H9 (cell line): Measurements from ENCODE around the gene NELFCD. TPM values are rescaled to one million over a fixed set of nuclear protein-coding genes. Genes with fewer than 3 reads are reported as not detected.

Source experiments
- DNase-seq: peaks from one replicate; pipeline ENCODE4 v3.0.0-alpha.2; 2017
- H2AFZ ChIP-seq: one replicate; pipeline ENCODE4 v1.6.1; 2013; ENCODE audit warnings: mild to moderate bottlenecking, low read length, control low read depth, moderate library complexity
- H2AK5ac ChIP-seq: 2 replicates; pipeline ENCODE4 v1.6.1; 2013; ENCODE audit warnings: low read length, control low read depth, mixed read lengths; ENCODE audit not compliant: insufficient read length
- H2BK120ac ChIP-seq: one replicate; pipeline ENCODE4 v1.6.1; 2013; ENCODE audit warnings: low read depth, mild to moderate bottlenecking, low read length, control low read depth, inconsistent platforms; ENCODE audit not compliant: poor library complexity, severe bottlenecking
- H2BK12ac ChIP-seq: 2 replicates; pipeline ENCODE4 v1.6.1; 2013; ENCODE audit warnings: low read length, control low read depth, mixed read lengths, low read depth; ENCODE audit not compliant: insufficient read length
- H2BK15ac ChIP-seq: 2 replicates; pipeline ENCODE4 v1.6.1; 2013; ENCODE audit warnings: low read depth, low read length, control low read depth
- H2BK20ac ChIP-seq: one replicate; pipeline ENCODE4 v1.6.1; 2013; ENCODE audit warnings: low read depth, mild to moderate bottlenecking, low read length, control low read depth, inconsistent platforms; ENCODE audit not compliant: poor library complexity, severe bottlenecking
- H2BK5ac ChIP-seq: 2 replicates; pipeline ENCODE4 v1.6.1; 2013; ENCODE audit warnings: low read length, control low read depth, mixed read lengths; ENCODE audit not compliant: insufficient read length
- H3K14ac ChIP-seq: 2 replicates; pipeline ENCODE4 v1.6.1; 2013; ENCODE audit warnings: low read length, control low read depth; ENCODE audit not compliant: insufficient read depth
- H3K18ac ChIP-seq: 2 replicates; pipeline ENCODE4 v1.6.1; 2013; ENCODE audit warnings: low read depth, mild to moderate bottlenecking, mixed read lengths, low read length, control low read depth; ENCODE audit not compliant: insufficient read length
- H3K23ac ChIP-seq: 2 replicates; pipeline ENCODE4 v1.6.1; 2013; ENCODE audit warnings: low read length, control low read depth, mixed read lengths, low read depth; ENCODE audit not compliant: insufficient read length
- H3K23me2 ChIP-seq: 2 replicates; pipeline ENCODE4 v1.6.1; 2013; ENCODE audit warnings: low read depth, mild to moderate bottlenecking, mixed read lengths, low read length, control low read depth; ENCODE audit not compliant: insufficient read length, poor library complexity, severe bottlenecking
- H3K27ac ChIP-seq: 2 replicates; pipeline ENCODE4 v1.5.1; 2013; ENCODE audit warnings: low read length, control low read depth, mixed read lengths, low read depth; ENCODE audit not compliant: insufficient read length
- H3K27me3 ChIP-seq: 2 replicates; pipeline ENCODE4 v1.6.1; 2013; ENCODE audit warnings: low read length, control low read depth, inconsistent platforms; ENCODE audit not compliant: insufficient read depth
- H3K4ac ChIP-seq: 2 replicates; pipeline ENCODE4 v1.6.1; 2013; ENCODE audit warnings: low read depth, mild to moderate bottlenecking, control low read depth, inconsistent platforms, low read length, moderate library complexity
- H3K4me1 ChIP-seq: 2 replicates; pipeline ENCODE4 v1.6.1; 2013; ENCODE audit warnings: low read length, control low read depth, inconsistent platforms; ENCODE audit not compliant: insufficient read depth
- H3K4me2 ChIP-seq: 2 replicates; pipeline ENCODE4 v1.6.1; 2013; ENCODE audit warnings: low read length, control low read depth, mixed read lengths; ENCODE audit not compliant: insufficient read length, insufficient read depth
- H3K56ac ChIP-seq: 2 replicates; pipeline ENCODE4 v1.6.1; 2013; ENCODE audit warnings: low read depth, mild to moderate bottlenecking, mixed read lengths, low read length, control low read depth; ENCODE audit not compliant: insufficient read length
- H3K79me1 ChIP-seq: 2 replicates; pipeline ENCODE4 v1.6.1; 2013; ENCODE audit warnings: low read depth, mild to moderate bottlenecking, moderate library complexity, low read length, control low read depth, inconsistent platforms; ENCODE audit not compliant: insufficient read depth, poor library complexity, severe bottlenecking
- H3K79me2 ChIP-seq: 2 replicates; pipeline ENCODE4 v1.6.1; 2013; ENCODE audit warnings: low read length, control low read depth, inconsistent platforms; ENCODE audit not compliant: insufficient read depth
- H3K9ac ChIP-seq: 2 replicates; pipeline ENCODE4 v1.6.1; 2013; ENCODE audit warnings: low read length, control low read depth, mixed read lengths; ENCODE audit not compliant: insufficient read length; ENCODE audit errors: extremely low read depth
- H3K9me3 ChIP-seq: one replicate; pipeline ENCODE4 v1.6.1; 2013; ENCODE audit warnings: low read depth, low read length, inconsistent platforms; ENCODE audit not compliant: control insufficient read depth
- H3T11ph ChIP-seq: one replicate; pipeline ENCODE4 v1.6.1; 2013; ENCODE audit warnings: mild to moderate bottlenecking, low read length, control low read depth, inconsistent platforms
- H4K20me1 ChIP-seq: one replicate; pipeline ENCODE4 v1.6.1; 2013; ENCODE audit not compliant: control insufficient read depth, insufficient read length, insufficient read depth
- H4K5ac ChIP-seq: 2 replicates; pipeline ENCODE4 v1.6.1; 2013; ENCODE audit warnings: low read depth, mild to moderate bottlenecking, mixed read lengths, low read length, control low read depth; ENCODE audit not compliant: insufficient read length
- H4K8ac ChIP-seq: replicated peaks from 2 replicates; pipeline ENCODE4 v1.6.1; 2013; ENCODE audit warnings: low read length, control low read depth, mixed read lengths, low read depth; ENCODE audit not compliant: insufficient read length
- H4K91ac ChIP-seq: 2 replicates; pipeline ENCODE4 v1.6.1; 2013; ENCODE audit warnings: low read depth, mild to moderate bottlenecking, moderate library complexity, mixed read lengths, low read length, control low read depth; ENCODE audit not compliant: insufficient read length
- H3K27ac Mint-ChIP-seq, 3 experiments: 2 replicates in 2 of 3; 3 replicates in 1 of 3; pipeline ENCODE4 v1.8.0; 2020 to 2021; ENCODE audit warnings: mixed read lengths in 3 of 3, mild to moderate bottlenecking in 1 of 3, moderate library complexity in 1 of 3
- H3K27me3 Mint-ChIP-seq: 2 replicates; pipeline ENCODE4 v1.8.0; 2021; ENCODE audit warnings: low read depth, mild to moderate bottlenecking, moderate library complexity, mixed read lengths
- H3K36me3 Mint-ChIP-seq, 3 experiments: 2 replicates in 2 of 3; 3 replicates in 1 of 3; pipeline ENCODE4 v1.8.0; 2020 to 2021; ENCODE audit warnings: low read depth in 3 of 3, mixed read lengths in 3 of 3; ENCODE audit not compliant: insufficient read depth in 1 of 3
- H3K4me1 Mint-ChIP-seq, 2 experiments: 2 replicates each; pipeline ENCODE4 v1.8.0; 2020; ENCODE audit warnings: mixed read lengths in 2 of 2
- H3K4me3 Mint-ChIP-seq, 2 experiments: 2 replicates in 1 of 2; 3 replicates in 1 of 2; pipeline ENCODE4 v1.8.0; 2020 to 2021; ENCODE audit warnings: mild to moderate bottlenecking in 2 of 2, mixed read lengths in 2 of 2, moderate library complexity in 1 of 2
- H3K9me3 Mint-ChIP-seq, 2 experiments: 2 replicates in 1 of 2; 3 replicates in 1 of 2; pipeline ENCODE4 v1.8.0; 2020; ENCODE audit warnings: mild to moderate bottlenecking in 2 of 2, mixed read lengths in 2 of 2, moderate library complexity in 1 of 2
- WGBS: extraction: QIAGEN DNeasy Blood & Tissue Kit; methylation state at CpG from one replicate; pipeline ENCODE4 v1.1.7; 2013; ENCODE audit warnings: missing lambda C conversion rate, low lambda C conversion rate, mixed read lengths; ENCODE audit not compliant: insufficient read length; ENCODE audit errors: extremely low coverage; 5-methylcytosine and 5-hydroxymethylcytosine counted together
- total RNA-seq: library from RNA; stranded (reverse); gene quantifications from 2 replicates; pipeline ENCODE4 v1.2.1, GENCODE V29; 2021
- TF ChIP-seq, protein P1 (sequence below): fragments of 200-600 bp; sonication (generic); conservative IDR thresholded peaks from 3 replicates; pipeline ENCODE4 v1.8.0; 2021; ENCODE audit warnings: antibody characterized with exemption, mild to moderate bottlenecking

The NELFCD gene
- total RNA-seq, 1 experiment from 2014 or later = 57.8 TPM

DNA sequence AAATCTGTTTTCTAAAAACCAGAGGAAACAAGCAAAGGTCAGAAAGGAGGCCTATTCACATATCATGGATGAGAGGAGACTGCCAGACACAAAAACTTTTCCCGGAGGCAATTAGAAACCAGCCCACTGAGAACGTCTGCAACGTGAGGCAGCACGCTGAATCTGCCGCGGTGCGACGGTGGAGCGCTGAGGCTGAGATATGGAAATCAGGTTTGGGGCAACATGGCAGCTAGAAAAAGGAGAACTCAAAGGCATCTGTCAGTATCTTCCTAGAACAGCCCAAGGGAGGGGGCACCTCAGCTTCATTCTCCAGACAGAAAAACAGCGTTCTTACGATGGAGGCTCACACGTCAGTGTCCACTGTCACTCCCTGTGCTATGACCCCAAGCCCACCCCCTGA, 56.3 kb downstream of the NELFCD start:
- no CpG with 5 or more reads among the region's 12 CpGs for WGBS
- Histone ChIP-seq H3K9me3 (no peaks in the 10 kb centered on the region), H2AK5ac (no peak overlapping the region), H3K4me1 (no peaks in the 10 kb centered on the region), H3K14ac (no peak overlapping the region), H2BK20ac (no peak overlapping the region), H3K23me2 (peaks cover 12% of the 10 kb centered on the region), H4K8ac (no peak overlapping the region), H3T11ph (no peak overlapping the region), H3K4me2 (no peak overlapping the region), H2AFZ (no peak overlapping the region), H4K91ac (no peak overlapping the region), H4K5ac (no peak overlapping the region), H3K18ac (no peak overlapping the region), H3K23ac (no peak overlapping the region), H3K27ac (no peak overlapping the region), H4K20me1 (no peaks in the 10 kb centered on the region), H2BK5ac (no peak overlapping the region), H2BK15ac (no peak overlapping the region), H3K27me3 (no peaks in the 10 kb centered on the region), H2BK120ac (no peak overlapping the region), H3K79me2 (peaks cover 10% of the 10 kb centered on the region), H2BK12ac (no peak overlapping the region), H3K4ac (no peak overlapping the region), H3K79me1 (no peaks in the 10 kb centered on the region), H3K56ac (no peak overlapping the region), H3K9ac (no peak overlapping the region)
- Mint-ChIP-seq H3K27ac (no peak overlapping the region), H3K4me3 (no peak overlapping the region), H3K9me3 (no peaks in the 10 kb centered on the region), H3K27me3 (no peaks in the 10 kb centered on the region), H3K4me1 (peaks cover 9 to 15% of the 10 kb centered on the region in 2 experiments), H3K36me3 (peaks cover 26 to 58% (median 58%) of the 10 kb centered on the region in 3 experiments)
- DNase-seq = no peak
- TF ChIP-seq, protein P1, sequence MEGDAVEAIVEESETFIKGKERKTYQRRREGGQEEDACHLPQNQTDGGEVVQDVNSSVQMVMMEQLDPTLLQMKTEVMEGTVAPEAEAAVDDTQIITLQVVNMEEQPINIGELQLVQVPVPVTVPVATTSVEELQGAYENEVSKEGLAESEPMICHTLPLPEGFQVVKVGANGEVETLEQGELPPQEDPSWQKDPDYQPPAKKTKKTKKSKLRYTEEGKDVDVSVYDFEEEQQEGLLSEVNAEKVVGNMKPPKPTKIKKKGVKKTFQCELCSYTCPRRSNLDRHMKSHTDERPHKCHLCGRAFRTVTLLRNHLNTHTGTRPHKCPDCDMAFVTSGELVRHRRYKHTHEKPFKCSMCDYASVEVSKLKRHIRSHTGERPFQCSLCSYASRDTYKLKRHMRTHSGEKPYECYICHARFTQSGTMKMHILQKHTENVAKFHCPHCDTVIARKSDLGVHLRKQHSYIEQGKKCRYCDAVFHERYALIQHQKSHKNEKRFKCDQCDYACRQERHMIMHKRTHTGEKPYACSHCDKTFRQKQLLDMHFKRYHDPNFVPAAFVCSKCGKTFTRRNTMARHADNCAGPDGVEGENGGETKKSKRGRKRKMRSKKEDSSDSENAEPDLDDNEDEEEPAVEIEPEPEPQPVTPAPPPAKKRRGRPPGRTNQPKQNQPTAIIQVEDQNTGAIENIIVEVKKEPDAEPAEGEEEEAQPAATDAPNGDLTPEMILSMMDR = no peak
